ENCODE results near the gene CD99L2. TPM values are rescaled to one million over a fixed set of nuclear protein-coding genes. Genes with fewer than 3 reads are reported as not detected.

CD99L2 gene
- total RNA-seq, 1 experiment from 2014 or later, result 9.4 TPM

Other genes with a start within 250 kb of the CD99L2 start
- 15.6 to 19.6 TPM (median 16.7 TPM) in 3 replicates for gene MTMR1, start 205.3 kb downstream of the CD99L2 start, total RNA-seq (2021)
- 310 to 395 TPM (median 312 TPM) in 3 replicates for gene HMGB3, start 84.7 kb upstream of the CD99L2 start, total RNA-seq (2021)